ENCODE results near the gene HOXD8. TPM values are rescaled to one million over a fixed set of nuclear protein-coding genes. Genes with fewer than 3 reads are reported as not detected.

HOXD8 gene
- total RNA-seq, 1 experiment from 2014 or later = 1.9 TPM

GRCh38 chr2:176088048-176088936, 41.2 kb upstream of the HOXD8 start:
- no peaks in the 10 kb centered on the region for H3K79me2 ChIP-seq (ENCODE audit: low read length)
- H3K4me1 ChIP-seq (ENCODE audit: insufficient read depth, low read length) = peaks cover 12% of the 10 kb centered on the region
- H4K20me1 ChIP-seq (ENCODE audit: low read length) = no peaks in the 10 kb centered on the region
- H3K4me2 ChIP-seq (ENCODE audit: low read length) = peak overlapping the region; percentile 98
- H3F3A ChIP-seq (ENCODE audit: low read length, unreplicated experiment) = no peaks in the 10 kb centered on the region
- H3K9me2 ChIP-seq (replicated peaks; ENCODE audit: low read length) = no peaks in the 10 kb centered on the region
- TF ChIP-seq, protein P1, sequence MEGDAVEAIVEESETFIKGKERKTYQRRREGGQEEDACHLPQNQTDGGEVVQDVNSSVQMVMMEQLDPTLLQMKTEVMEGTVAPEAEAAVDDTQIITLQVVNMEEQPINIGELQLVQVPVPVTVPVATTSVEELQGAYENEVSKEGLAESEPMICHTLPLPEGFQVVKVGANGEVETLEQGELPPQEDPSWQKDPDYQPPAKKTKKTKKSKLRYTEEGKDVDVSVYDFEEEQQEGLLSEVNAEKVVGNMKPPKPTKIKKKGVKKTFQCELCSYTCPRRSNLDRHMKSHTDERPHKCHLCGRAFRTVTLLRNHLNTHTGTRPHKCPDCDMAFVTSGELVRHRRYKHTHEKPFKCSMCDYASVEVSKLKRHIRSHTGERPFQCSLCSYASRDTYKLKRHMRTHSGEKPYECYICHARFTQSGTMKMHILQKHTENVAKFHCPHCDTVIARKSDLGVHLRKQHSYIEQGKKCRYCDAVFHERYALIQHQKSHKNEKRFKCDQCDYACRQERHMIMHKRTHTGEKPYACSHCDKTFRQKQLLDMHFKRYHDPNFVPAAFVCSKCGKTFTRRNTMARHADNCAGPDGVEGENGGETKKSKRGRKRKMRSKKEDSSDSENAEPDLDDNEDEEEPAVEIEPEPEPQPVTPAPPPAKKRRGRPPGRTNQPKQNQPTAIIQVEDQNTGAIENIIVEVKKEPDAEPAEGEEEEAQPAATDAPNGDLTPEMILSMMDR (conservative IDR thresholded peaks at IDR 0.05; ENCODE audit: low read depth, low read length) = peak; percentile 81
- no peak for TF ChIP-seq EZH2 (IDR thresholded peaks at IDR 0.05; ENCODE audit: low read length, unreplicated experiment)
- TF ChIP-seq EZH2phosphoT487 (IDR thresholded peaks at IDR 0.05; ENCODE audit: borderline replicate concordance, low read length) = peak; percentile 36; the same call in 1 of the 2 replicates
- DNase-seq (peak; percentile 61), ATAC-seq (peak; percentile 82)
- no peaks in the 10 kb centered on the region for H3K9me3 ChIP-seq (ENCODE audit: low read length)
- H3K27me3 ChIP-seq (ENCODE audit: low read length) = peaks cover 60% of the 10 kb centered on the region
- H3K36me3 ChIP-seq (ENCODE audit: low read depth, low read length) = no peaks in the 10 kb centered on the region
- ChIA-PET CTCF (interaction anchor here (0.6 to 1.4 kb wide), 6 partner anchors 8 to 501 kb away, joined by 3 to 7 read pairs (median 4); no protein-coding TSS in a partner anchor), POLR2A (ENCODE audit: unreplicated experiment) (no interaction called here)
- peak overlapping the region; percentile 72 for H3K4me3 ChIP-seq (ENCODE audit: low read length)
- intact Hi-C loops (cut with micrococcal nuclease) = loop anchor here (5.0 kb wide), 2 partner anchors 86 to 246 kb away; partner anchors contain the start of gene LNPK
- H3K9ac ChIP-seq (ENCODE audit: low read length) = 0 out of 2 replicates have a peak overlapping the region, but pooled peaks have one; percentile 16
- H2AFZ ChIP-seq (ENCODE audit: low read length) = peak overlapping the region; percentile 95
- no TSS peak for BruUV-seq (replicated peaks)
- H3K27ac ChIP-seq (ENCODE audit: low read length) = no peak overlapping the region

- Histone ChIP-seq H3K27ac (ENCODE audit: low read length) (no peak overlapping the region), H2AFZ (ENCODE audit: low read length) (no peak overlapping the region), H4K20me1 (ENCODE audit: low read length) (no peaks in the 10 kb centered on the region), H3K4me2 (ENCODE audit: low read length) (peak overlapping the region; percentile 98; the same call in 1 of the 2 replicates), H3K36me3 (ENCODE audit: low read depth, low read length) (no peaks in the 10 kb centered on the region), H3K9ac (ENCODE audit: low read length) (no peak overlapping the region), H3K79me2 (ENCODE audit: low read length) (no peaks in the 10 kb centered on the region), H3K4me1 (ENCODE audit: insufficient read depth, low read length) (peaks cover 12% of the 10 kb centered on the region), H3F3A (ENCODE audit: low read length, unreplicated experiment) (no peaks in the 10 kb centered on the region), H3K9me3 (ENCODE audit: low read length) (no peaks in the 10 kb centered on the region), H3K4me3 (ENCODE audit: low read length) (no peak overlapping the region), H3K9me2 (replicated peaks; ENCODE audit: low read length) (no peaks in the 10 kb centered on the region), H3K27me3 (ENCODE audit: low read length) (peaks cover 59% of the 10 kb centered on the region)
- ChIA-PET POLR2A (ENCODE audit: unreplicated experiment) (no interaction called here), CTCF (interaction anchor here (0.6 to 1.4 kb wide), 3 partner anchors 88 to 399 kb away, joined by 3 to 7 read pairs (median 3); no protein-coding TSS in a partner anchor)
- no peak for ATAC-seq
- intact Hi-C loops (cut with micrococcal nuclease) = loop anchor here (5.0 kb wide), 2 partner anchors 87 to 247 kb away; partner anchors contain the start of gene LNPK
- TF ChIP-seq EZH2 (IDR thresholded peaks at IDR 0.05; ENCODE audit: low read length, unreplicated experiment) (no peak), EZH2phosphoT487 (IDR thresholded peaks at IDR 0.05; ENCODE audit: borderline replicate concordance, low read length) (no peak)
- TF ChIP-seq, protein P1 (conservative IDR thresholded peaks at IDR 0.05; ENCODE audit: low read depth, low read length) = no peak
- no peak for DNase-seq
- no TSS peak for BruUV-seq (replicated peaks)
Measured at GRCh38 chr2:176088937-176089842, 40.3 kb upstream of the HOXD8 start.
